ENCODE results near the gene HMGN4.

HMGN4 gene

DNA sequence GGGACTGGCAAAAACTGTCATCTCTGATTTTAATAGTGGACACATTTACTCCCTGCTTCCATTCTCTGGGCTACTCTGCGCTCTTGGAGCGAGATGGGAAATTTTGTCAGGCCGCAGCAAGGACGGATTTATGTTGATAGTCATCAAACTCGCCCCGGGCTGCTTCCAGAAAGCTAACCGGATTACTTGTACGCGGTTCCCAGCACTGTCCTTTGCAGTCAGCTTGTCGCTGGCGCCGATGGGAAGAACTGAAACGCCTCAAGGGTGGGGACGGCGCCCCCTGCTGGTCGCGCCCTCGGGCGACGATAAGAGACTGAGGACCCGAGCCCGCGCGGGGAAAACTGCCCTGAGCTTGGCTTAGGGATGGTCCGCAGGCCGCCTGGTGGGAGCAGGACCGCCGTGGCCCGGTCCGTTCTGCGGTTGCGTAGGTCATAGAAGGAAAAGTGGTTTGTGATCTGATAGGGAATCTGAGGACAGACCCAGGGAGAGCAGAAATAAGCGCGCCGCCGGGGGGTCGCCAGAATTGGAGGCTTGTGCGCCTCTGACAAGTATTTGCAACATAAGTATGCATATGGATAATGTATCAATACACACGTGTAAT, 57.6 kb downstream of the HMGN4 start:
- DNase-seq, result peak; percentile 83
- in situ Hi-C loops (cut with HindIII; ENCODE audit: low pct_ligation_motif_present, low pct_unique_long_range_greater_than_20kb, low sequenced_read_pairs), result no loop called here

Data from ACHN (cell line).